Mesothelial cell of epicardium (in vitro differentiated cells): ENCODE measurements around the gene PIEZO2. TPM values are rescaled to one million over a fixed set of nuclear protein-coding genes. Genes with fewer than 3 reads are reported as not detected.

Source experiments
- DNase-seq, 2 experiments: peaks; one replicate each; pipeline ENCODE4 v3.0.0; 2021; ENCODE audit warnings: low spot score in 2 of 2; ENCODE audit not compliant: unreplicated experiment in 2 of 2
- H3K27ac Mint-ChIP-seq: 2 replicates; pipeline ENCODE4 v1.8.0; 2021; ENCODE audit warnings: mixed read lengths
- H3K27me3 Mint-ChIP-seq: 2 replicates; pipeline ENCODE4 v1.8.0; 2021; ENCODE audit warnings: low read depth, mixed read lengths
- H3K36me3 Mint-ChIP-seq: 2 replicates; pipeline ENCODE4 v1.8.0; 2021; ENCODE audit warnings: mixed read lengths
- H3K4me1 Mint-ChIP-seq: 2 replicates; pipeline ENCODE4 v1.8.0; 2021; ENCODE audit warnings: mixed read lengths
- H3K4me3 Mint-ChIP-seq: 2 replicates; pipeline ENCODE4 v1.8.0; 2021; ENCODE audit warnings: mild to moderate bottlenecking, moderate library complexity, mixed read lengths
- H3K9me3 Mint-ChIP-seq: 2 replicates; pipeline ENCODE4 v1.8.0; 2021; ENCODE audit warnings: mixed read lengths
- CTCF ChIP-seq: fragments of 200-600 bp; sonication (generic); IDR thresholded peaks from one replicate; pipeline ENCODE4 v1.5.0; 2021; ENCODE audit warnings: antibody characterized with exemption; ENCODE audit not compliant: unreplicated experiment
- total RNA-seq: library from RNA; stranded (reverse); gene quantifications from 3 replicates; pipeline ENCODE4 v1.2.1, GENCODE V29; 2021

The PIEZO2 gene
- total RNA-seq, 1 donor from 2014 or later: 36.7 TPM

- Mint-ChIP-seq H3K4me3 (no peak overlapping the region), H3K4me1 (peaks cover 13% of the 10 kb centered on the region), H3K36me3 (no peaks in the 10 kb centered on the region), H3K27me3 (no peaks in the 10 kb centered on the region), H3K9me3 (no peaks in the 10 kb centered on the region), H3K27ac (no peak overlapping the region)
- TF ChIP-seq CTCF: no peak
- no peak for DNase-seq
Observed at GRCh38 chr18:11081009-11081532, 68.3 kb downstream of the PIEZO2 start.

- Mint-ChIP-seq H3K4me1 (peaks cover 11% of the 10 kb centered on the region), H3K4me3 (no peak overlapping the region), H3K27ac (no peak overlapping the region), H3K9me3 (no peaks in the 10 kb centered on the region), H3K27me3 (no peaks in the 10 kb centered on the region), H3K36me3 (no peaks in the 10 kb centered on the region)
- TF ChIP-seq CTCF: no peak
- DNase-seq: no peak
Observed at GRCh38 chr18:11078491-11078890, 70.9 kb downstream of the PIEZO2 start.

GRCh38 chr18:11077548-11078187, 71.7 kb downstream of the PIEZO2 start:
- no peak for DNase-seq
- no peaks in the 10 kb centered on the region for H3K27me3 Mint-ChIP-seq
- H3K4me1 Mint-ChIP-seq: peaks cover 11% of the 10 kb centered on the region
- no peak for TF ChIP-seq CTCF
- H3K4me3 Mint-ChIP-seq: no peak overlapping the region
- no peaks in the 10 kb centered on the region for H3K9me3 Mint-ChIP-seq
- H3K36me3 Mint-ChIP-seq: no peaks in the 10 kb centered on the region
- H3K27ac Mint-ChIP-seq: no peak overlapping the region

- Mint-ChIP-seq H3K4me3 (no peak overlapping the region), H3K9me3 (no peaks in the 10 kb centered on the region), H3K27me3 (no peaks in the 10 kb centered on the region), H3K27ac (no peak overlapping the region), H3K4me1 (peaks cover 11% of the 10 kb centered on the region), H3K36me3 (no peaks in the 10 kb centered on the region)
- no peak for TF ChIP-seq CTCF
- DNase-seq: no peak
Observed at GRCh38 chr18:11074889-11075288, 74.5 kb downstream of the PIEZO2 start.

GRCh38 chr18:11073971-11074370, 75.4 kb downstream of the PIEZO2 start:
- DNase-seq: no peak
- Mint-ChIP-seq H3K4me3 (no peak overlapping the region), H3K9me3 (peaks cover 5% of the 10 kb centered on the region), H3K4me1 (peaks cover 11% of the 10 kb centered on the region), H3K27me3 (no peaks in the 10 kb centered on the region), H3K27ac (no peak overlapping the region), H3K36me3 (no peaks in the 10 kb centered on the region)
- TF ChIP-seq CTCF: no peak
